GM12892 (cell line): ENCODE measurements around the gene KRIT1.

ENCODE experiments used
- POLR2A ChIP-seq: IDR thresholded peaks from 2 replicates; pipeline ENCODE4 v1.6.1; 2011; ENCODE audit warnings: low read depth, low read length, control low read depth
- TAF1 ChIP-seq: IDR thresholded peaks from 2 replicates; pipeline ENCODE4 v1.6.1; 2011; ENCODE audit warnings: low read depth, mild to moderate bottlenecking, control low read depth, low read length, borderline replicate concordance

- TF ChIP-seq TAF1 (no peak), POLR2A (no peak)
These were observed 95.2 kb downstream of the KRIT1 start for GRCh38 chr7:92150450-92151017.
